ENCODE measurements around the gene BRWD1. TPM values are rescaled to one million over a fixed set of nuclear protein-coding genes. Genes with fewer than 3 reads are reported as not detected.

The BRWD1 gene
- total and polyA plus RNA-seq, 2 of the 8 experiments (the other 6 are each of a cell fraction or from before 2014, with no cell fraction given) = 9.3 to 45.2 TPM

- Histone ChIP-seq H3K4me3 (ENCODE audit: extremely low read depth in 1 of 4, insufficient read depth in 2 of 4, low read depth in 3 of 4, low read length in 4 of 4) (peak overlapping the region; percentile 57 to 81 (median 68)), H4K5ac (ENCODE audit: insufficient read length, low read depth, low read length) (peak overlapping the region; percentile 49), H2BK5ac (ENCODE audit: low read depth, low read length) (peak overlapping the region; percentile 79), H3K27ac (ENCODE audit: low read depth, low read length) (peak overlapping the region; percentile 81), H3K4me2 (ENCODE audit: insufficient read depth in 1 of 2, low read depth in 2 of 2, low read length in 2 of 2) (peak overlapping the region; percentile 67 to 68), H3K14ac (ENCODE audit: insufficient read length) (no peak overlapping the region), H2AK5ac (ENCODE audit: low read depth, low read length) (peak overlapping the region; percentile 26; the same call in 1 of the 2 replicates), H3K4me1 (replicated peaks in 1 of 4; ENCODE audit: control insufficient read depth in 3 of 4, insufficient read depth in 4 of 4, low read length in 3 of 4) (peaks cover 3 to 15% (median 9%) of the 10 kb centered on the region in 4 experiments; a peak in 6 of 7 replicates), H3K18ac (ENCODE audit: extremely low read depth, low read length) (peak overlapping the region; percentile 68; the same call in 1 of the 2 replicates), H3K79me1 (ENCODE audit: low read depth, low read length) (no peaks in the 10 kb centered on the region; the same call in 1 of the 2 replicates), H4K8ac (ENCODE audit: extremely low read depth, insufficient read depth, low read length) (peak overlapping the region; percentile 87; the same call in 1 of the 2 replicates), H3K9me3 (ENCODE audit: insufficient read depth in 2 of 2, low read depth in 1 of 2, low read length in 1 of 2) (no peaks in the 10 kb centered on the region), H2AFZ (ENCODE audit: low read length) (no peak overlapping the region; the same call in 1 of the 2 replicates), H3K36me3 (ENCODE audit: control insufficient read depth in 2 of 4, insufficient read depth in 4 of 4, low read length in 3 of 4) (peaks cover 12 to 35% (median 18%) of the 10 kb centered on the region in 4 experiments), H3K4ac (replicated peaks; ENCODE audit: insufficient read length, low read depth, low read length) (no peak overlapping the region), H2BK15ac (ENCODE audit: low read length) (peak overlapping the region; percentile 98), H2BK20ac (ENCODE audit: low read length) (0 out of 2 replicates have a peak overlapping the region, but pooled peaks have one; percentile 48), H3K27me3 (replicated peaks in 1 of 4; ENCODE audit: control insufficient read depth in 3 of 4, extremely low read depth in 1 of 4, insufficient read depth in 3 of 4, low read length in 3 of 4) (no peaks in the 10 kb centered on the region), H3K23ac (ENCODE audit: insufficient read length) (no peak overlapping the region), H3K79me2 (ENCODE audit: control insufficient read depth in 1 of 2, insufficient read depth in 2 of 2, low read length in 2 of 2) (peaks cover 10 to 35% of the 10 kb centered on the region in 2 experiments), H4K20me1 (replicated peaks in 1 of 2; ENCODE audit: control insufficient read depth in 1 of 2, insufficient read depth in 2 of 2, low read length in 2 of 2) (peaks cover 8 to 12% of the 10 kb centered on the region in 2 experiments), H2BK12ac (ENCODE audit: low read depth, low read length) (0 out of 2 replicates have a peak overlapping the region, but pooled peaks have one; percentile 55), H2BK120ac (replicated peaks; ENCODE audit: low read depth, low read length) (no peak overlapping the region), H3K56ac (replicated peaks; ENCODE audit: insufficient read length, low read depth, low read length) (peak overlapping the region; percentile 80), H3K23me2 (ENCODE audit: low read depth, low read length) (peaks cover 3% of the 10 kb centered on the region), H3K9ac (replicated peaks in 1 of 4; ENCODE audit: extremely low read depth in 1 of 4, low read depth in 3 of 4, low read length in 3 of 4) (peak overlapping the region in 3 of 4 experiments; percentile 13 to 49 (median 43); a peak in 5 of 7 replicates), H4K91ac (replicated peaks; ENCODE audit: insufficient read length, low read length) (peak overlapping the region; percentile 15)
- FAIRE-seq (no peak), DNase-seq (ENCODE audit: low read depth in 1 of 2, low spot score in 2 of 2) (peak; percentile 84 to 97)
- ChIA-PET POLR2A (ENCODE audit: partially characterized antibody) (interaction anchor here (0.6 to 5.2 kb wide), 17 partner anchors 12 to 166 kb away, joined by 3 to 89 read pairs (median 5); partner anchors contain the start of genes BRWD1, LCA5L and PSMG1), CTCF (ENCODE audit: partially characterized antibody) (interaction anchor here (1.3 kb wide), 1 partner anchor 49 kb away, joined by 3 read pairs; no protein-coding TSS in a partner anchor)
- WGBS, 2 experiments (ENCODE audit: extremely low coverage in 1 of 2, insufficient coverage in 1 of 2, insufficient read length in 1 of 2, insufficient replicate concordance in 2 of 2, low coverage in 1 of 2, low lambda C conversion rate in 2 of 2, missing lambda C conversion rate in 1 of 2) = 26% methylated on average over 27 of the region's 56 CpGs; no CpG with 5 or more reads in 1 of the 2 experiments
- TF ChIP-seq GTF2F1 (IDR thresholded peaks at IDR 0.05; ENCODE audit: borderline replicate concordance, low read depth, low read length) (no peak), BACH1 (IDR thresholded peaks at IDR 0.05; ENCODE audit: low read length) (peak; percentile 40; the same call in 1 of the 2 replicates), EP300 (IDR thresholded peaks at IDR 0.05; ENCODE audit: borderline replicate concordance in 1 of 2, low read depth in 2 of 2, low read length in 2 of 2) (no peak), BCL11A (IDR thresholded peaks at IDR 0.05; ENCODE audit: low read depth in 2 of 2, low read length in 2 of 2) (no peak), GABPA (IDR thresholded peaks at IDR 0.05; ENCODE audit: borderline replicate concordance, insufficient read depth, low read length) (no peak), USF2 (IDR thresholded peaks at IDR 0.05; ENCODE audit: low read length) (peak; percentile 92)
- TF ChIP-seq, protein P1, sequence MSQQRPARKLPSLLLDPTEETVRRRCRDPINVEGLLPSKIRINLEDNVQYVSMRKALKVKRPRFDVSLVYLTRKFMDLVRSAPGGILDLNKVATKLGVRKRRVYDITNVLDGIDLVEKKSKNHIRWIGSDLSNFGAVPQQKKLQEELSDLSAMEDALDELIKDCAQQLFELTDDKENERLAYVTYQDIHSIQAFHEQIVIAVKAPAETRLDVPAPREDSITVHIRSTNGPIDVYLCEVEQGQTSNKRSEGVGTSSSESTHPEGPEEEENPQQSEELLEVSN (IDR thresholded peaks at IDR 0.05) = peak; percentile 41; the same call in 1 of the 2 replicates
Measured at GRCh38 chr21:39349211-39350093, 36.0 kb upstream of the BRWD1 start.

Data from H1 (cell line).